GM23338 (cell line): ENCODE results near the gene KCNJ4. TPM values are rescaled to one million over a fixed set of nuclear protein-coding genes. Genes with fewer than 3 reads are reported as not detected.

Experiments
- CREB1 ChIP-seq: fragments of 250-450 bp; sonication (Bioruptor Pico); IDR thresholded peaks from 2 replicates; pipeline ENCODE4 v1.5.0; 2020; ENCODE audit warnings: low read depth, mild to moderate bottlenecking, moderate library complexity
- EZH2phosphoT487 ChIP-seq: fragments of 200-600 bp; sonication (generic); IDR thresholded peaks from one replicate; pipeline ENCODE4 v1.8.1; 2018; ENCODE audit warnings: antibody characterized with exemption; ENCODE audit not compliant: unreplicated experiment
- NANOG ChIP-seq: IDR thresholded peaks from 2 replicates; pipeline ENCODE4 v1.6.1; 2016; ENCODE audit warnings: antibody characterized with exemption, borderline replicate concordance
- REST ChIP-seq: IDR thresholded peaks from one replicate; pipeline ENCODE4 v1.6.1; 2018; ENCODE audit warnings: antibody characterized with exemption; ENCODE audit not compliant: unreplicated experiment
- STAT1 ChIP-seq: IDR thresholded peaks from one replicate; pipeline ENCODE4 v1.6.1; 2016; ENCODE audit warnings: antibody characterized with exemption; ENCODE audit not compliant: unreplicated experiment
- ZNF462 ChIP-seq: fragments of 250-450 bp; sonication (Bioruptor Pico); IDR thresholded peaks from 2 replicates; pipeline ENCODE4 v1.5.0; 2020; ENCODE audit warnings: mild to moderate bottlenecking, moderate library complexity
- polyA plus RNA-seq: library from polyadenylated mRNA; unstranded; fragments of >200 nt; fragmentation: Nextera tagmentation; extraction: Ambion mirVana; gene quantifications from 2 replicates; pipeline ENCODE4 v1.2.1, GENCODE V29; 2016
- total RNA-seq: library from RNA; depleted of rRNA; stranded (reverse); fragments of >200 nt; shearing (Covaris generic); gene quantifications from 2 replicates; pipeline ENCODE4 v1.2.3, GENCODE V29; 2014

Gene KCNJ4
- total and polyA plus RNA-seq, 2 experiments from 2014 or later: 0.23 to 1.3 TPM

GRCh38 chr22:38422611-38423511 is 32.1 kb downstream of the KCNJ4 start (continued):
- TF ChIP-seq ZNF462 (CRISPR knock-in tag): no peak
- no peak for TF ChIP-seq EZH2phosphoT487
- no peak for TF ChIP-seq STAT1
- TF ChIP-seq NANOG: no peak
- TF ChIP-seq REST: no peak
- no peak for TF ChIP-seq CREB1 (CRISPR knock-in tag)
